K562 (cell line): Measurements from ENCODE around the gene COX15.

Experiments used
- GTF2F1 ChIP-seq: IDR thresholded peaks from 2 replicates; pipeline ENCODE4 v1.6.1; 2011; ENCODE audit warnings: low read depth, low read length, improper control_type of control experiment
- JUND ChIP-seq, 2 experiments: IDR thresholded peaks; 2 replicates in 1 of 2; 3 replicates in 1 of 2; pipeline ENCODE4 v1.6.1; 2011; ENCODE audit warnings: borderline replicate concordance in 2 of 2, low read depth in 2 of 2, low read length in 2 of 2, improper control_type of control experiment in 1 of 2, missing biosample characterization in 1 of 2, missing genetic modification characterization in 1 of 2, missing genetic modification reagents in 1 of 2
- POLR2AphosphoS5 ChIP-seq: IDR thresholded peaks from 2 replicates; pipeline ENCODE4 v1.6.1; 2011; ENCODE audit warnings: mild to moderate bottlenecking, low read depth, low read length, moderate library complexity; ENCODE audit not compliant: control insufficient read depth, insufficient read depth
- TF ChIP-seq, protein P1 (sequence below): sonication (generic); formaldehyde crosslinking; IDR thresholded peaks from 2 replicates; pipeline ENCODE4 v1.8.1; 2022; ENCODE audit warnings: missing genetic modification reagents

- TF ChIP-seq GTF2F1, result no peak
- TF ChIP-seq POLR2AphosphoS5, result no peak
- TF ChIP-seq JUND (IDR thresholded peaks at IDR 0.05; ENCODE audit: borderline replicate concordance, low read depth, low read length), result no peak
- TF ChIP-seq JUND (tag; IDR thresholded peaks at IDR 0.05; ENCODE audit: borderline replicate concordance, low read depth, low read length), result no peak
- TF ChIP-seq, protein P1, sequence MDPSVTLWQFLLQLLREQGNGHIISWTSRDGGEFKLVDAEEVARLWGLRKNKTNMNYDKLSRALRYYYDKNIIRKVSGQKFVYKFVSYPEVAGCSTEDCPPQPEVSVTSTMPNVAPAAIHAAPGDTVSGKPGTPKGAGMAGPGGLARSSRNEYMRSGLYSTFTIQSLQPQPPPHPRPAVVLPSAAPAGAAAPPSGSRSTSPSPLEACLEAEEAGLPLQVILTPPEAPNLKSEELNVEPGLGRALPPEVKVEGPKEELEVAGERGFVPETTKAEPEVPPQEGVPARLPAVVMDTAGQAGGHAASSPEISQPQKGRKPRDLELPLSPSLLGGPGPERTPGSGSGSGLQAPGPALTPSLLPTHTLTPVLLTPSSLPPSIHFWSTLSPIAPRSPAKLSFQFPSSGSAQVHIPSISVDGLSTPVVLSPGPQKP (CRISPR knock-in tag), result no peak
Observed at GRCh38 chr10:99698504-99699080, 33.3 kb downstream of the COX15 start.
